GM21528 (cell line): ENCODE results near the gene PTPN2.
"Not testable (repeated sequence)": the region's sequence is repeated elsewhere in the genome, so short reads cannot be mapped to it uniquely, and the experiment has no call there.

Experiments
- ATAC-seq: cut with Tn5 transposase; IDR thresholded peaks from one replicate; pipeline ENCODE4 v1.9.1; 2021; ENCODE audit warnings: mild to moderate bottlenecking, moderate library complexity; ENCODE audit not compliant: unreplicated experiment, low FRiP score

PTPN2 gene

GRCh38 chr18:12777500-12777944 lies 106.5 kb downstream of the PTPN2 start:
- ATAC-seq, result no peak

- ATAC-seq, result no peak
Measured at GRCh38 chr18:12776821-12777471, 107.1 kb downstream of the PTPN2 start.

- not testable (repeated sequence) for ATAC-seq
Measured at GRCh38 chr18:12776415-12776814, 107.6 kb downstream of the PTPN2 start.

- no peak for ATAC-seq
Measured at GRCh38 chr18:12774982-12775381, 109.1 kb downstream of the PTPN2 start.

- no peak for ATAC-seq
Measured at GRCh38 chr18:12773369-12773768, 110.7 kb downstream of the PTPN2 start.

- no peak for ATAC-seq
Measured at GRCh38 chr18:12772111-12772510, 111.9 kb downstream of the PTPN2 start.

- ATAC-seq, result no peak
Measured at GRCh38 chr18:12770469-12771219, 113.4 kb downstream of the PTPN2 start.

- ATAC-seq, result no peak
Measured at GRCh38 chr18:12769644-12770440, 114.2 kb downstream of the PTPN2 start.

GRCh38 chr18:12769136-12769535 lies 114.9 kb downstream of the PTPN2 start:
- no peak for ATAC-seq

GRCh38 chr18:12768625-12769024 lies 115.4 kb downstream of the PTPN2 start:
- no peak for ATAC-seq

GRCh38 chr18:12767580-12768155 lies 116.4 kb downstream of the PTPN2 start:
- no peak for ATAC-seq

- no peak for ATAC-seq
Measured at GRCh38 chr18:12766986-12767433, 117.0 kb downstream of the PTPN2 start.

GRCh38 chr18:12765586-12765985 lies 118.5 kb downstream of the PTPN2 start:
- ATAC-seq, result no peak

- ATAC-seq, result no peak
Measured at GRCh38 chr18:12765126-12765525, 118.9 kb downstream of the PTPN2 start.

GRCh38 chr18:12758566-12758965 lies 125.5 kb downstream of the PTPN2 start:
- not testable (repeated sequence) for ATAC-seq

- not testable (repeated sequence) for ATAC-seq
Measured at GRCh38 chr18:12756619-12757239, 127.3 kb downstream of the PTPN2 start.

GRCh38 chr18:12755606-12756005 lies 128.4 kb downstream of the PTPN2 start:
- ATAC-seq, result not testable (repeated sequence)

- ATAC-seq, result no peak
Measured at GRCh38 chr18:12754511-12754910, 129.5 kb downstream of the PTPN2 start.

GRCh38 chr18:12751891-12752290 lies 132.1 kb downstream of the PTPN2 start:
- no peak for ATAC-seq

GRCh38 chr18:12751503-12751884 lies 132.5 kb downstream of the PTPN2 start:
- ATAC-seq, result no peak
